H9 (cell line): Measurements from ENCODE around the gene LPP. TPM values are rescaled to one million over a fixed set of nuclear protein-coding genes. Genes with fewer than 3 reads are reported as not detected.

Source experiments
- DNase-seq: peaks from one replicate; pipeline ENCODE4 v3.0.0-alpha.2; 2017
- H2AFZ ChIP-seq: one replicate; pipeline ENCODE4 v1.6.1; 2013; ENCODE audit warnings: mild to moderate bottlenecking, low read length, control low read depth, moderate library complexity
- H2AK5ac ChIP-seq: 2 replicates; pipeline ENCODE4 v1.6.1; 2013; ENCODE audit warnings: low read length, control low read depth, mixed read lengths; ENCODE audit not compliant: insufficient read length
- H2BK120ac ChIP-seq: one replicate; pipeline ENCODE4 v1.6.1; 2013; ENCODE audit warnings: low read depth, mild to moderate bottlenecking, low read length, control low read depth, inconsistent platforms; ENCODE audit not compliant: poor library complexity, severe bottlenecking
- H2BK12ac ChIP-seq: 2 replicates; pipeline ENCODE4 v1.6.1; 2013; ENCODE audit warnings: low read length, control low read depth, mixed read lengths, low read depth; ENCODE audit not compliant: insufficient read length
- H2BK15ac ChIP-seq: 2 replicates; pipeline ENCODE4 v1.6.1; 2013; ENCODE audit warnings: low read depth, low read length, control low read depth
- H2BK20ac ChIP-seq: one replicate; pipeline ENCODE4 v1.6.1; 2013; ENCODE audit warnings: low read depth, mild to moderate bottlenecking, low read length, control low read depth, inconsistent platforms; ENCODE audit not compliant: poor library complexity, severe bottlenecking
- H2BK5ac ChIP-seq: 2 replicates; pipeline ENCODE4 v1.6.1; 2013; ENCODE audit warnings: low read length, control low read depth, mixed read lengths; ENCODE audit not compliant: insufficient read length
- H3K14ac ChIP-seq: 2 replicates; pipeline ENCODE4 v1.6.1; 2013; ENCODE audit warnings: low read length, control low read depth; ENCODE audit not compliant: insufficient read depth
- H3K18ac ChIP-seq: 2 replicates; pipeline ENCODE4 v1.6.1; 2013; ENCODE audit warnings: low read depth, mild to moderate bottlenecking, mixed read lengths, low read length, control low read depth; ENCODE audit not compliant: insufficient read length
- H3K23ac ChIP-seq: 2 replicates; pipeline ENCODE4 v1.6.1; 2013; ENCODE audit warnings: low read length, control low read depth, mixed read lengths, low read depth; ENCODE audit not compliant: insufficient read length
- H3K23me2 ChIP-seq: 2 replicates; pipeline ENCODE4 v1.6.1; 2013; ENCODE audit warnings: low read depth, mild to moderate bottlenecking, mixed read lengths, low read length, control low read depth; ENCODE audit not compliant: insufficient read length, poor library complexity, severe bottlenecking
- H3K27ac ChIP-seq: 2 replicates; pipeline ENCODE4 v1.5.1; 2013; ENCODE audit warnings: low read length, control low read depth, mixed read lengths, low read depth; ENCODE audit not compliant: insufficient read length
- H3K27me3 ChIP-seq: 2 replicates; pipeline ENCODE4 v1.6.1; 2013; ENCODE audit warnings: low read length, control low read depth, inconsistent platforms; ENCODE audit not compliant: insufficient read depth
- H3K4ac ChIP-seq: 2 replicates; pipeline ENCODE4 v1.6.1; 2013; ENCODE audit warnings: low read depth, mild to moderate bottlenecking, control low read depth, inconsistent platforms, low read length, moderate library complexity
- H3K4me1 ChIP-seq: 2 replicates; pipeline ENCODE4 v1.6.1; 2013; ENCODE audit warnings: low read length, control low read depth, inconsistent platforms; ENCODE audit not compliant: insufficient read depth
- H3K4me2 ChIP-seq: 2 replicates; pipeline ENCODE4 v1.6.1; 2013; ENCODE audit warnings: low read length, control low read depth, mixed read lengths; ENCODE audit not compliant: insufficient read length, insufficient read depth
- H3K56ac ChIP-seq: 2 replicates; pipeline ENCODE4 v1.6.1; 2013; ENCODE audit warnings: low read depth, mild to moderate bottlenecking, mixed read lengths, low read length, control low read depth; ENCODE audit not compliant: insufficient read length
- H3K79me1 ChIP-seq: 2 replicates; pipeline ENCODE4 v1.6.1; 2013; ENCODE audit warnings: low read depth, mild to moderate bottlenecking, moderate library complexity, low read length, control low read depth, inconsistent platforms; ENCODE audit not compliant: insufficient read depth, poor library complexity, severe bottlenecking
- H3K79me2 ChIP-seq: 2 replicates; pipeline ENCODE4 v1.6.1; 2013; ENCODE audit warnings: low read length, control low read depth, inconsistent platforms; ENCODE audit not compliant: insufficient read depth
- H3K9ac ChIP-seq: 2 replicates; pipeline ENCODE4 v1.6.1; 2013; ENCODE audit warnings: low read length, control low read depth, mixed read lengths; ENCODE audit not compliant: insufficient read length; ENCODE audit errors: extremely low read depth
- H3K9me3 ChIP-seq: one replicate; pipeline ENCODE4 v1.6.1; 2013; ENCODE audit warnings: low read depth, low read length, inconsistent platforms; ENCODE audit not compliant: control insufficient read depth
- H3T11ph ChIP-seq: one replicate; pipeline ENCODE4 v1.6.1; 2013; ENCODE audit warnings: mild to moderate bottlenecking, low read length, control low read depth, inconsistent platforms
- H4K20me1 ChIP-seq: one replicate; pipeline ENCODE4 v1.6.1; 2013; ENCODE audit not compliant: control insufficient read depth, insufficient read length, insufficient read depth
- H4K5ac ChIP-seq: 2 replicates; pipeline ENCODE4 v1.6.1; 2013; ENCODE audit warnings: low read depth, mild to moderate bottlenecking, mixed read lengths, low read length, control low read depth; ENCODE audit not compliant: insufficient read length
- H4K8ac ChIP-seq: replicated peaks from 2 replicates; pipeline ENCODE4 v1.6.1; 2013; ENCODE audit warnings: low read length, control low read depth, mixed read lengths, low read depth; ENCODE audit not compliant: insufficient read length
- H4K91ac ChIP-seq: 2 replicates; pipeline ENCODE4 v1.6.1; 2013; ENCODE audit warnings: low read depth, mild to moderate bottlenecking, moderate library complexity, mixed read lengths, low read length, control low read depth; ENCODE audit not compliant: insufficient read length
- H3K27ac Mint-ChIP-seq, 3 experiments: 2 replicates in 2 of 3; 3 replicates in 1 of 3; pipeline ENCODE4 v1.8.0; 2020 to 2021; ENCODE audit warnings: mixed read lengths in 3 of 3, mild to moderate bottlenecking in 1 of 3, moderate library complexity in 1 of 3
- H3K27me3 Mint-ChIP-seq: 2 replicates; pipeline ENCODE4 v1.8.0; 2021; ENCODE audit warnings: low read depth, mild to moderate bottlenecking, moderate library complexity, mixed read lengths
- H3K36me3 Mint-ChIP-seq, 3 experiments: 2 replicates in 2 of 3; 3 replicates in 1 of 3; pipeline ENCODE4 v1.8.0; 2020 to 2021; ENCODE audit warnings: low read depth in 3 of 3, mixed read lengths in 3 of 3; ENCODE audit not compliant: insufficient read depth in 1 of 3
- H3K4me1 Mint-ChIP-seq, 2 experiments: 2 replicates each; pipeline ENCODE4 v1.8.0; 2020; ENCODE audit warnings: mixed read lengths in 2 of 2
- H3K4me3 Mint-ChIP-seq, 2 experiments: 2 replicates in 1 of 2; 3 replicates in 1 of 2; pipeline ENCODE4 v1.8.0; 2020 to 2021; ENCODE audit warnings: mild to moderate bottlenecking in 2 of 2, mixed read lengths in 2 of 2, moderate library complexity in 1 of 2
- H3K9me3 Mint-ChIP-seq, 2 experiments: 2 replicates in 1 of 2; 3 replicates in 1 of 2; pipeline ENCODE4 v1.8.0; 2020; ENCODE audit warnings: mild to moderate bottlenecking in 2 of 2, mixed read lengths in 2 of 2, moderate library complexity in 1 of 2
- WGBS: extraction: QIAGEN DNeasy Blood & Tissue Kit; methylation state at CpG from one replicate; pipeline ENCODE4 v1.1.7; 2013; ENCODE audit warnings: missing lambda C conversion rate, low lambda C conversion rate, mixed read lengths; ENCODE audit not compliant: insufficient read length; ENCODE audit errors: extremely low coverage; 5-methylcytosine and 5-hydroxymethylcytosine counted together
- total RNA-seq: library from RNA; stranded (reverse); gene quantifications from 2 replicates; pipeline ENCODE4 v1.2.1, GENCODE V29; 2021
- TF ChIP-seq, protein P1 (sequence below): fragments of 200-600 bp; sonication (generic); conservative IDR thresholded peaks from 3 replicates; pipeline ENCODE4 v1.8.0; 2021; ENCODE audit warnings: antibody characterized with exemption, mild to moderate bottlenecking

LPP gene
- total RNA-seq, 1 experiment from 2014 or later: 64.6 TPM

- Histone ChIP-seq H3K4me2 (no peak overlapping the region), H4K20me1 (no peaks in the 10 kb centered on the region), H3K9ac (no peak overlapping the region), H4K8ac (no peak overlapping the region), H4K5ac (no peak overlapping the region), H3K4ac (no peak overlapping the region), H3K4me1 (no peaks in the 10 kb centered on the region), H3K18ac (no peak overlapping the region), H2AK5ac (no peak overlapping the region), H3K14ac (no peak overlapping the region), H3K23me2 (no peaks in the 10 kb centered on the region), H2AFZ (no peak overlapping the region), H2BK15ac (no peak overlapping the region), H3K79me2 (no peaks in the 10 kb centered on the region), H3K79me1 (no peaks in the 10 kb centered on the region), H2BK12ac (no peak overlapping the region), H4K91ac (no peak overlapping the region), H2BK5ac (no peak overlapping the region), H3K27ac (no peak overlapping the region), H3K23ac (no peak overlapping the region), H2BK20ac (no peak overlapping the region), H3K27me3 (no peaks in the 10 kb centered on the region), H3K9me3 (no peaks in the 10 kb centered on the region), H3T11ph (no peak overlapping the region), H2BK120ac (no peak overlapping the region), H3K56ac (no peak overlapping the region)
- H3K36me3 Mint-ChIP-seq: peaks cover 0 to 5% (median 2%) of the 10 kb centered on the region in 3 experiments; a peak in 2 of 7 replicates
- no peak overlapping the region for H3K4me3 Mint-ChIP-seq
- H3K4me1 Mint-ChIP-seq: no peaks in the 10 kb centered on the region
- no peak overlapping the region for H3K27ac Mint-ChIP-seq
- DNase-seq: no peak
- H3K9me3 Mint-ChIP-seq: no peaks in the 10 kb centered on the region
- H3K27me3 Mint-ChIP-seq: no peaks in the 10 kb centered on the region
- TF ChIP-seq, protein P1, sequence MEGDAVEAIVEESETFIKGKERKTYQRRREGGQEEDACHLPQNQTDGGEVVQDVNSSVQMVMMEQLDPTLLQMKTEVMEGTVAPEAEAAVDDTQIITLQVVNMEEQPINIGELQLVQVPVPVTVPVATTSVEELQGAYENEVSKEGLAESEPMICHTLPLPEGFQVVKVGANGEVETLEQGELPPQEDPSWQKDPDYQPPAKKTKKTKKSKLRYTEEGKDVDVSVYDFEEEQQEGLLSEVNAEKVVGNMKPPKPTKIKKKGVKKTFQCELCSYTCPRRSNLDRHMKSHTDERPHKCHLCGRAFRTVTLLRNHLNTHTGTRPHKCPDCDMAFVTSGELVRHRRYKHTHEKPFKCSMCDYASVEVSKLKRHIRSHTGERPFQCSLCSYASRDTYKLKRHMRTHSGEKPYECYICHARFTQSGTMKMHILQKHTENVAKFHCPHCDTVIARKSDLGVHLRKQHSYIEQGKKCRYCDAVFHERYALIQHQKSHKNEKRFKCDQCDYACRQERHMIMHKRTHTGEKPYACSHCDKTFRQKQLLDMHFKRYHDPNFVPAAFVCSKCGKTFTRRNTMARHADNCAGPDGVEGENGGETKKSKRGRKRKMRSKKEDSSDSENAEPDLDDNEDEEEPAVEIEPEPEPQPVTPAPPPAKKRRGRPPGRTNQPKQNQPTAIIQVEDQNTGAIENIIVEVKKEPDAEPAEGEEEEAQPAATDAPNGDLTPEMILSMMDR: no peak
- no CpG with 5 or more reads among the region's 5 CpGs for WGBS
Measured at GRCh38 chr3:188446014-188446413, 292.1 kb downstream of the LPP start.
